GM20431 (cell line): ENCODE measurements around the gene DOK6.
"Not testable (repeated sequence)": the region's sequence is repeated elsewhere in the genome, so short reads cannot be mapped to it uniquely, and the experiment has no call there.

Source experiments
- in situ Hi-C: fragments of 300-500 bp; cut with MseI, MboI; formaldehyde crosslinking; loops from one replicate; pipeline ENCODE4 v1.15.0; 2020; ENCODE audit warnings: low sequenced_read_pairs; ENCODE audit not compliant: unreplicated experiment

The DOK6 gene

GRCh38 chr18:69840001-69840400 lies 439.3 kb downstream of the DOK6 start:
- in situ Hi-C loops: no loop called here

GRCh38 chr18:69840445-69840844 lies 439.8 kb downstream of the DOK6 start:
- in situ Hi-C loops: no loop called here

DNA sequence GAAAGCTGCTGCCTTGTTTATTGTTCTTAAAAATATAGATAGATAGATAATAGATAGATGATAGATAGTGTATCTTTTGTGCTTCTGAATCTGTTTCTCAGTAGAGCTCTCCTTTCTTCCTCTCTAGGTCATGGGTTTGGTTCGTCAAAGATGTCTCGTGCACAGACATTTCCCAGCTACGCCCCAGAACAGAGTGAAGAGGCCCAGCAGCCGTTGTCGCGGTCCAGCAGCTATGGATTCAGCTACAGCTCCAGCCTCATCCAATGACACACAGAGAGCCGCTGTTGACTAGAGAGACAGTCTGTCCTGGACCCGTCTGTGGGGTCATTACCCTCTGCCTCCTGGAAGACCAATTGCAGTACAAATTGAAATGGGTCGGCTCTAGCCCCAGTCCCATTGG lies 440.4 kb downstream of the DOK6 start:
- in situ Hi-C loops: no loop called here

DNA sequence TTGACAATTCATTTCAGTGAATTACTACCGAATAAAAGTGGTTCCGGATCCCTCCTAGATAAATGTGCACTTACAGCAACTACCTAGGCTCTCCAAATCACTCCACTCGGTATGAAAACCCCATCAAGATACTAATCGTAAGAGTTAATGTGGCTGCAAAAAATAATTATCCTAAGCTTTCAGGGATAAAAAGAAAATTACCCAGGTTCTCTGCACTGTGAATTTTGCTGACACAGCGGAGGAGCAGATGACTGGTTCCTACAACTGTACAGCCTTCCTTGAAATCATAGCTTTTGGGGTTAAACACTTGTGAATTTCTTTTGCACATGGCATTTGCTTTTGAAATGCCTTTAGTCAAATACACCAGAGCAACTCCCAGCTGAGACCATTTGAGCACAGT lies 442.3 kb downstream of the DOK6 start:
- in situ Hi-C loops: no loop called here

DNA sequence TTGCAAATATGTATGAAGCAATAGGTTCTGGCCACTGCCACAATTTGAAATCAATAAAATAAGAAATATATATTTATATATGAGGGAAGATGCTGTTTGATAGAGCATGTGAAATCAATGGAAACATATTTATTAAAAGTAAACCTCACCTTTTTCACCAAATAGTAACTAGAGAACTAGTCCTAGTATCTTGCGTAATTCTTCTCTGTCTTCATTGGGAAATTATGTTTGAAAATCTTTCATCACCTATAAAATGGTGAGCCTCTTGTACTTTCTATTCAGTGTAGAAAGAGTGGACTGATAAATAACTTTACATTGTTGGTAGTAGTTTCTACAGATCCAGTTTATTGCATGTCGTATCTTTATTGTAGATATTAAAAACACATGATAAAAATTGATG lies 444.0 kb downstream of the DOK6 start:
- in situ Hi-C loops: no loop called here

GRCh38 chr18:69845593-69846506 lies 445.2 kb downstream of the DOK6 start:
- in situ Hi-C loops: no loop called here

DNA sequence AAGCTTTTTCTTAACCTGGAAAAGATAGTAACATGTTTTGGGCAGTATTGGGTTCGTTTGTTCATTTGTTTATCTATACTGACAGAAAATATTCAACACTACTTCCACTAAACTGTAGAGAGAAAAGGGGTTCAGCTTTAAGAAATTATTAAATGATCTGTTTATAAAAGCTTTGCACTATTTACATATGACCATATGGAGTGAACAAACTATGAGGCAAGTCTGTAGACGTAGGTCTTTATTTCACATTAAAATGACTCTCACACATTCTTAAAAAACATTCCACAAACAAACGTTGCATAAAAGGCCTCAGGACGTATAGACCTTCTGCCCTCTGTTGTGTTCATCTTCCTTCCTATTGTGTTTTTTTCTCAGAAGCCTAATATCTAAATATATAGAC lies 452.4 kb downstream of the DOK6 start:
- in situ Hi-C loops: no loop called here

- in situ Hi-C loops: no loop called here
Observed at GRCh38 chr18:69854455-69854854, 453.8 kb downstream of the DOK6 start.

DNA sequence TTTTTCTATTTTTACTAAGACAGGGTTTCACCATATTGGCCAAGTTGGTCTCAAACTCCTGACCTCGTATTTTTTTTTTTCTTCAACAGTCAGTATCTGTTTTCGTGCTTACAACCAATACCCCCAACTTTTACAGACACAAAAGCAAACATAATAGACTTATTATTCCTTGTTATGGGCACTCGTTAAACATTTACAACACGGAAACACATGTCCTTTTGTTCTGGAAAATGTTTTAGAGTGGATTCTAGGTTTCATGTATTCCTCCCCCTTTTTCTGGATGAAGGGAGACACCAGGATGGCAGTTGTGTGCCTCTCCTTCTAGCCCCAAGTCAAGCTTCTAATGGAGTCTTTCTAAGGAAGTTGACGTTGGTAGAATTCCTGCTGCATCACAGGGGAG lies 458.2 kb downstream of the DOK6 start:
- in situ Hi-C loops: no loop called here

DNA sequence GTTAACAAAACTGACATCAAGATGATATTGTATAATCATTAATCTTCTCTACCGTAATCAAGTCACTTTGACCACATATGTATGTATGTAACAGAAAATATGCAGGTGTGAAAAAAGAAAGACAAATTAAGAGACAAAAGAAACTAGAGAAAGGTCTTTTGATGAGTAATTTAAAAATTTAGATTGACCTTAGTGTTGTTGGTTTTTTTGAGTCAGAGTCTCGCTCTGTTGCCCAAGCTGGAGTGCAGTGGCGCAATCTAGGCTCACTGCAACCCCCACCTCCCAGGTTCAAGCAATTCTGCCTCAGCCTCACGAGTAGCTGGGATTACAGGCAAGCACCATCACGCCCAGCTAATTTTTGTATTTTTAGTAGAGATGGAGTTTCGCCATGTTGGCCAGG lies 464.1 kb downstream of the DOK6 start:
- in situ Hi-C loops: not testable (repeated sequence)

DNA sequence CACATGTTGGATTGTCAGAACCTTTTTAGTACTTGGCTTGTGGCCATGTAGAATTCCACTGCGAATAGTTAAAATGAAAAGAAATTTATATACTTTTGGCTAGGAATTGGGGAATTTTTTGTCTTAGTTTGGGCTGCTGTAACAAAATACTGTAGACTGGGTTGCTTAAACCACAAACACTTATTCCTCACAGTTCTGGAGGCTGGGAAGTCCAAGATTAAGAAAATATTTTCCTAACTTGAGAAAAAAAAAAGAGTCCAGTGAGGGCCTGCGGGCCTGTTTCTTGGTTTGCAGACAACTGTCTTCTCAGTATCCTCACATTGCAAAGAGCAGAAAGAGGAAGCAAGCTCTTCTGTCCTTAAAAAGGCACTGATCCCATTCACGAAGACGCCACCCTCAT lies 465.1 kb downstream of the DOK6 start:
- in situ Hi-C loops: no loop called here

DNA sequence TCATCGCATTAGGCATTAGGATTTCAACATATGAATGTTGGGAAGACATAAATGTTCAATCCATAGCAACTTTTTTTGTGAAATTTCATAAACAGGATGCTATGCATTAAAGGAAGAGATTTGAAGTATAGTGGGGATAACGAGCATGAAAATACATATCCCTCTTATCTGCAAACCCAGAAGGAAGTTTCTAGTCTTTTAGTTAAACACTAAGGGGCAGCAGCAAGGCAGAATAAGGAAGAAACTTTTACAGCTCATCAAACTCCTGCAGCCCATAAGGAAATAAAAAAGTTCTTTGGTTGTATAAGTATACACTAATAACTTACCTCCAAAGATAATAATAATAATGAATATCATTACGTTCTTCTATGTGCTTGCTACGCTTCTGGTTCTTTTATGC lies 465.5 kb downstream of the DOK6 start:
- in situ Hi-C loops: no loop called here

- in situ Hi-C loops: no loop called here
Observed at GRCh38 chr18:69870736-69871135, 470.0 kb downstream of the DOK6 start.

DNA sequence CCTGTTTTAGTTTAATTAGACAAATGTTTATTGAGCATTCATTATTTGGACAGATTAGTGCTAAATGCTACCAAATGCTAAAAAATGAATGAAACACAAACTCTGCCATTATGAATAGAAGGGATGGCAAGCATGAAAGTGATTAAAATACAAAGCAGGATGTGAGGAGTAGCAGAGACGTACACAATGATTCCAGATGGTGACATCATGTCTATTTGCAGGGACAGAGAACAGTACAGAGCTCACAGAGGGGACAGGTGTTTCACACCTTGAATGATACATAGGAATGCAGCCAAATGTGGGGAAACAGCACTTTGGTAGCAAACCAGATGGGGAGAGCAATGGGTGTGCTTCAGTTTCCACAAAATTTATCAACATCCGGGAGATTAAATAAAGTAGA lies 470.7 kb downstream of the DOK6 start:
- in situ Hi-C loops: no loop called here

DNA sequence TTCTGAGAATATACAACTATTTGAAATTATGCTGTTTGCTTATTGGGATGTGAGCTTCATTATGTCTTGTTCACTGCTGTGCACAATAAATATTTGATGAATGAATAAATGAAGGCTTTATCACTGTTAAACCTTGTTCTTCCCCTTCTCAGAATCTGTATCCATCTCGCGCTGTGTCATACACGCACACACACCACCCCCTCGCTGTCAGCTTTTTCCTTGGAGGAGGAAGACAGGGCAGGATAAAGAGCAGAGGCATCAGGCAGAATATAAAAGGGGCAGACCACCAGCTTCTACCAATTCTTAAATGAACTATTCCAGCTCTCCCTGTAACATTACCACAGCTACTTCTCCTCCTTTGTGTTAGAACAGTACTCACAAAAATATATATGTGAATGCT lies 472.0 kb downstream of the DOK6 start:
- in situ Hi-C loops: no loop called here

GRCh38 chr18:69874058-69874457 lies 473.4 kb downstream of the DOK6 start:
- in situ Hi-C loops: no loop called here

- in situ Hi-C loops: no loop called here
Observed at GRCh38 chr18:69876490-69876889, 475.8 kb downstream of the DOK6 start.

GRCh38 chr18:69878213-69878933 lies 477.7 kb downstream of the DOK6 start:
- in situ Hi-C loops: no loop called here

GRCh38 chr18:69879051-69879450 lies 478.4 kb downstream of the DOK6 start:
- in situ Hi-C loops: not testable (repeated sequence)

DNA sequence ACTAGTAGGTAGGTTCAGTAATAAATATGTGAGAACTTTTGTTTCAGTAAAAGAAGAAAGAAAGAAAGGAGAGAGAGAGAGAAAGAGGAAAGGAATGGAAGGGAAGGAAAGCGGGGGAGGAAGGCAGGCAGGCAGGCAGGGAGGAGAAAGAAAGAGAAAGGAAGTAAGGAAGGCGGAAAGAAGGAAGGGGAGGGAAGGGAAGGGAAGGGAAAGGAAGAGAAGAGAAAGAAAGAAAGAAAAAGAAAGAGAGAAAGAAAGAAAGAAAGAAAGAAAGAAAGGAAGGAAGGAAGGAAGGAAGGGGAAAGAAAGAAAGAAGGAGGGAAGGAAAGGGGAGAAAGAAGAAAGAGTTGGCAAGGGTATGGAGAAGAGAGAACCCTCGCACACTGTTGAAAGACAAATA lies 479.4 kb downstream of the DOK6 start:
- in situ Hi-C loops: no loop called here

- in situ Hi-C loops: no loop called here
Observed at GRCh38 chr18:69882965-69883668, 482.4 kb downstream of the DOK6 start.
